HG02678 (cell line): ENCODE results near the gene RRBP1.

Source experiments
- ATAC-seq: cut with Tn5 transposase; IDR thresholded peaks from one replicate; pipeline ENCODE4 v1.9.1; 2021; ENCODE audit warnings: mild to moderate bottlenecking, moderate library complexity; ENCODE audit not compliant: unreplicated experiment

The RRBP1 gene, protein sequence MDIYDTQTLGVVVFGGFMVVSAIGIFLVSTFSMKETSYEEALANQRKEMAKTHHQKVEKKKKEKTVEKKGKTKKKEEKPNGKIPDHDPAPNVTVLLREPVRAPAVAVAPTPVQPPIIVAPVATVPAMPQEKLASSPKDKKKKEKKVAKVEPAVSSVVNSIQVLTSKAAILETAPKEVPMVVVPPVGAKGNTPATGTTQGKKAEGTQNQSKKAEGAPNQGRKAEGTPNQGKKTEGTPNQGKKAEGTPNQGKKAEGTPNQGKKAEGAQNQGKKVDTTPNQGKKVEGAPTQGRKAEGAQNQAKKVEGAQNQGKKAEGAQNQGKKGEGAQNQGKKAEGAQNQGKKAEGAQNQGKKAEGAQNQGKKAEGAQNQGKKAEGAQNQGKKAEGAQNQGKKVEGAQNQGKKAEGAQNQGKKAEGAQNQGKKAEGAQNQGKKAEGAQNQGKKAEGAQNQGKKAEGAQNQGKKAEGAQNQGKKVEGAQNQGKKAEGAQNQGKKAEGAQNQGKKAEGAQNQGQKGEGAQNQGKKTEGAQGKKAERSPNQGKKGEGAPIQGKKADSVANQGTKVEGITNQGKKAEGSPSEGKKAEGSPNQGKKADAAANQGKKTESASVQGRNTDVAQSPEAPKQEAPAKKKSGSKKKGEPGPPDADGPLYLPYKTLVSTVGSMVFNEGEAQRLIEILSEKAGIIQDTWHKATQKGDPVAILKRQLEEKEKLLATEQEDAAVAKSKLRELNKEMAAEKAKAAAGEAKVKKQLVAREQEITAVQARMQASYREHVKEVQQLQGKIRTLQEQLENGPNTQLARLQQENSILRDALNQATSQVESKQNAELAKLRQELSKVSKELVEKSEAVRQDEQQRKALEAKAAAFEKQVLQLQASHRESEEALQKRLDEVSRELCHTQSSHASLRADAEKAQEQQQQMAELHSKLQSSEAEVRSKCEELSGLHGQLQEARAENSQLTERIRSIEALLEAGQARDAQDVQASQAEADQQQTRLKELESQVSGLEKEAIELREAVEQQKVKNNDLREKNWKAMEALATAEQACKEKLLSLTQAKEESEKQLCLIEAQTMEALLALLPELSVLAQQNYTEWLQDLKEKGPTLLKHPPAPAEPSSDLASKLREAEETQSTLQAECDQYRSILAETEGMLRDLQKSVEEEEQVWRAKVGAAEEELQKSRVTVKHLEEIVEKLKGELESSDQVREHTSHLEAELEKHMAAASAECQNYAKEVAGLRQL (N-terminal part only)

DNA sequence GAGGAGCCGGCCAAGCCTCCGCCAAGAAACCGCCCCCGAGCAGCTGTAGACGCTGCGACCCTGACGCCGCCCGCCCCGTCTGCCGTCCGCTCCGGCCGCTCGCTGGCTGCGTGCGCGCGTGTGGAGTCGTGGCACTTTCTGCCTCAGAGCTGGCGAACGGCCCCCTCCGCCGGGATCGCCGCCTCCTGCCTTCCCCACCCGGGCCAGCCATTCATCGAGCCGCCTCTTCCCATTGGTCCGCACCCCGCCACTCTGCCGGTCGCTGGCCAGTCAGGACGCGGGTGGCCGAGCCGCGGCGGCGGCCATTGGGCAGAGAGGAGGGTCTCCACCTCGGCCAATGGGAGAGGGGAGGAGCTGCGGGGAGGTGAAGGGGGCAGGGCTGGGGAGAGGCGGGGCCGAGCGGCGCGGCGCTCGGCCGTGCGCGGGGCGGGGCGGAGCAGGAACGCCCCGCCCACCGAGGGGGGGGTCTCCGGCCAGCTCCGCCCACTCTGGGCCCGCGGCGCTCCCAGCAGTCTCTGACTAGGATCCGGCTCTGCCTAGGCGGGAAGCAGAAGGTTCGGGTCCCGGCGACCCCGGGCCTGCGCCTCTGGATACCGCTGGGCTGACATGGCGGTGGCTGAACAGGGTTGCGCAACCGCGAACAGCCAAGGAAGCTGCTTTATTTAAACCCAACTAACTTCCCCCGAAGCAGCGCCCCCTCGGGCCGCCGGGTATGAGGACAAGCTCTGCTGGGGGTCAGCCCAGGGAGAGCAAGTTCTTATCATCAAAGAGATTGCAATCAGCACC lies at the start of gene RRBP1:
TSS of gene RRBP1 (minus strand) at position 140 of the 786 bp plus-strand sequence. CDS start 21,735 bp downstream, outside the sequence.
- peak; percentile 89 for ATAC-seq

- no peak for ATAC-seq
Observed at GRCh38 chr20:17731233-17731632, 49.2 kb upstream of the RRBP1 start.

- ATAC-seq = no peak
Observed at GRCh38 chr20:17730071-17730470, 48.0 kb upstream of the RRBP1 start.

GRCh38 chr20:17728074-17728473 lies 46.0 kb upstream of the RRBP1 start:
- ATAC-seq = no peak

DNA sequence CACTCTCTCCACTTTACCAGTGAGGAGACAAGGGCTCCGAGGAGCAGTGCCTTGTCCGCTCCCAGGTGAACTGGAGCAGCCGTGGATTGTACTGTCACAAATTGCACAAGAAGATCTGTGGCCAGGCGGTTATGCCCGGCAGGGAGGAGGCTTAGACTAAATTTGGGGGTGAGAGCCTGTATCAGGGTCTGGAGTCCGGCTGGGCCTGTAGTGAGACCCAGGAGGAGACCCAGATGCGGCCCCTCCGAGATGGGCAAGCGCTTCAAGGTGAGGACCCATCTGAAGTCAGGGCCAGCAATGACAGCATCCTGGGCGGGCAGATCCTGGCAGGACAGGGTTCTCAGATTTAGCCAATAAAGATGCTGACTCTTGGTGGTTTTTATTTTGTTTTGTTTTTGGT lies 45.3 kb upstream of the RRBP1 start:
- ATAC-seq = no peak

DNA sequence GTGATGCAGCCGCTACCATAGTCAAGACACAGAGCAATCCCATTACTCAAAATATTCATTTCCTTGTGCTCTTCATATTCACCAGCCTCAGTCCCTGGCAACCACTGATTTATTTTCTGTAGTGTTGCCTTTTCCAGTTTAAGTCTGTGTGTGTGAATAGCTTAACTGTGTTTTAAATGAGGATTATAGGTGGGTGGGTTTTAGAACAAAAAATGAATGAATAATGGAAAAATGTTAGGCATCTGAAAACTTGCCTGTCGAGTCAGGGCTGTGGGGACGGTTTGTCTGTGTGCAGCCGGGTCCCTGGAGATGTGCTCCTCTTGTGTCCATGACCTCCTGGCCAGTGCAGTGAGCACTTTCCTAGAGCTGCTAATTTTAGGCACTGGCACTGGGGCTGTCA lies 44.9 kb upstream of the RRBP1 start:
- no peak for ATAC-seq

GRCh38 chr20:17725094-17725835 lies 43.2 kb upstream of the RRBP1 start:
- ATAC-seq = no peak

DNA sequence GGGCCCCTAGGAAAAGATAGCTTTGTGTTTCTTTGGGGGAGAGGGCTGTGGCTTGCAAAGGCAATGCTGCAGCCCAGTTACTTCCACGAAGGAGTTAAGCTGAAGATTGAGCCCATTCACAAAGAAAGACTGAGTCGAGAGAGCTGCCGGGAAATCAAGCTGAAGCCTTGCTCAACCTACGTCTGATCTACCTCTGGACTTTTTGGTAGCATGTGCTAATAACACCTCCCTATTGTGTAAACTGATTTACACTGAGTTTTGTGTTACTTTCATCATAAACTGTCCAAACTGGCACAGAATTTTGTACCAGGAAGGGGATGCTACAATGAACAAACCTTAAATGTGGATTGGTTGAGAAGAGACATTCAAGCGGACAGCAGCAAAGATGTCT lies 41.3 kb upstream of the RRBP1 start:
- no peak for ATAC-seq

DNA sequence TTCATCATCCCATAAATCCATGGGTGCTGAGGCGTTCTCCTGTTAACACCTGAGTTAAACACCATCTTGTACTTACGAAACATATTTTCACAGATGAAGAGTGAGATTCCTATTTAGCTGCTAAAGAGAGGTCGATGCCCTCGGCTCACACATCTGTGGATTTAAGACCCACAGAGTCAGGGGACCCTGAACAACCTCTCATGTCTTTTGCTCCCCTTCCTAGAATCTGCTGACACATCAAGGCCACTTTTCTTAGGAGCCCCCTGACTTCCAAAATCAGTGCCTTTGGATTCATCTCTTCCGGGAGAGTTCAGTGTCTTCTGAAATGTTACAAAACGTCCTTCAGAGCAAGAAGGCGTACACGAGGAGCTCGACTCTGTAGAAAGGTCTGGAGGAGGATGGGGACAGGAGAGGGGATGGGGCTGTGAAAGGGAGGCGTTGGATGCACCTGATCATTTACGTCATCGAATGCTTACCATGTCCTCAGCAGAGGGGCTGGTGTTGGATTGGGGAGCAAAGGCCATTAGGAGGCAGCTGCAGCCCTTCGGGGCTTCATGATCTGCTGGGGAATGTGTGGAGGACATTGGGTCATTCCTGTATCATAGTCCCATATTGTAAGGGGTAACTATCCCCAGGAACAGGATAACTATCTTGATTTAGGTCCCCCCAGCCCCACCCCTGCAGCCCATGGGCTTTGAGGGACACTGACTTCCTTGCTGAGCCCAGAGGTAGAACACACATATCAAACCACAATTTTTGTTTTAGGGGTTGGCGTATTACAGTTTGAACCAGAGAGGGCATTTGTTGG lies 40.7 kb upstream of the RRBP1 start:
- ATAC-seq = no peak

DNA sequence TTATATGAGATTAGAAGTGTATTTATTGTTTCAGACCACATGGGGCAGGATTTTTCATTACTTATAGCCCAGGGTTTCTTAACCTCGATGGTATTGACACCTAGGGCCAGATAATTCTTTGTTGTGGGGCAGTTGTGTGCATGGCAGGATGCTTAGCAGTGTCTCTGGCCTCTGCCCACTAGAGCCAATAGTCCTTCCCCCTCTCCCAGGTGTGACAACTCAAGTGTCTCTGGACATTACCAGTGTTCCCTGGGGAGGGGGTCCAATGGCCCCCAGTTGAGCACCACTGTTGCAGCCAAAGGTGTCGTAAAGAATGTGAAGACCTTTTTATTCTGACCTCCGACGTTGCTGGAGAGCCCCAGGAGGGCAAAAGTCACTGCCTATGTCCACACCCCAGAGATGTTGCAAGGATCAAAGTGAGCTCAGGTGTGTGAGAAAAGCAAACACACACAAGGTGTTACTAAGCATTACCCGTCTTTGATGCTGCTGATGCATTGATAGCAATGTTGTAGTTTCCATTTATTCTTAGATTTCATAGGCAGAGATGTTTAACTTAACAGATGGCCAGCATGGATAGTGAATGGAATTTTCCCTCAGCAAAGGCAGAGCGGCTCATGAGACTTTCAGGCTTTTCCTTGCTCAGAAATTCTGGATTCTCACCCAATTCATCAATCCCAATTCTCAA lies 39.9 kb upstream of the RRBP1 start:
- no peak for ATAC-seq

DNA sequence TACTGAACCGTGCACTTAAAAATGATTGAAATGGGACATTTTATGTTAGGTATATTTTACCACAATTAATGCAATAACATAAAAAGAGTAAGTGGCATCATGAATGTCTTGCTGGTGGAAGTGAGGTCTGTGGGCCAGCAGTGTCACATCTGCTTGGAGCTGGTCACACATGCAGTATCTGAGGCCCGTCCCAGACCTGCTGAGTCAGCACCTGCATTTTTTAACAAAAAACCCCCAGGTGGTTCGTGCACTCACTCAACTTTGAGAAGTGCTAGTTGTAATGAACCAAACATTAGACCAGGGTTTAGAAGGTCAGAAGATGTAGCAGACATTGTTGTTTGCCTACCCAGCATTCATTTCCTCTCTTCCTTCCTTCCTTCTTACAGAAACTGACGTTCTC lies 38.7 kb upstream of the RRBP1 start:
- no peak for ATAC-seq

- no peak for ATAC-seq
Observed at GRCh38 chr20:17716331-17716730, 34.3 kb upstream of the RRBP1 start.

DNA sequence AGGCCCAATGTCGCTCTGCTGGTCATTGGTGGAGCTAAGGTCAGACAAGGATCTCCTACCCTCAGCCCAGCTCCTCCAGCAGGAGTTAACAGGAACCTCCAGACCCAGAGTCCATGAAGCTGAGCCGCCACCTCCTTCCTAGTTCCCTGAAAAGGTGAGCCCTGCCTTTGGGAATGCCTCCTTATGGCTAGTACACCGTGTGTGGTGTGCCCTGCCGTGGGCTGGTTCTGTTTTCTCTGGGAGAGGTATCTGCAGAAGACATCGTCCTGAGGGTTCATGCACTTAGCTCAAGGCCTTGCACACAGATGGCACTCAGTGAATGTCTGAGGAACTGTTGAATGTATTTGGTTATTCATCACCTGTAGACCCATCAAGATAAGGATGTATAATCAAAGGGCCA lies 33.0 kb upstream of the RRBP1 start:
- no peak for ATAC-seq

DNA sequence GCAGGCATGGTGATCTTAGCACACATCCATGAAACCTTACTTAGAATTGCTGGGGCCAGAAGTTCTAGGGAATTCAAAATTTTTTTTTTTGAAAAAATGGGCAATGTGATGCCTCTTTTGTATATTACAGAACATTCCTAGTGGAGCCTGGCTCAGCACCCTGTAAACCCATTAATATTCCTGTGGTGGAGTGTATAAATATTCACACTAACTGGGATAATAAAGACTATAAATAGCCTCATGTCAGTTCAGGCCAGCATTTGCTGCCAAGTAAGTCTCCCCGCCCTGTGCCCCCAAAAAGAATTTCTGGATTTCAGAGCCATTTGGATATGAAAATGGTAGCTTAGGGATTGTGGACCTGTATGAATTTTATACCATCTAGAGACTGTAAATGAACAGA lies 32.6 kb upstream of the RRBP1 start:
- ATAC-seq = no peak

- ATAC-seq = no peak
Observed at GRCh38 chr20:17712708-17713107, 30.7 kb upstream of the RRBP1 start.

- no peak for ATAC-seq
Observed at GRCh38 chr20:17712201-17712600, 30.2 kb upstream of the RRBP1 start.

- ATAC-seq = no peak
Observed at GRCh38 chr20:17711267-17711627, 29.2 kb upstream of the RRBP1 start.
